GM18517 (cell line): ENCODE results near the gene ACE2.

Source experiments
- ATAC-seq: cut with Tn5 transposase; IDR thresholded peaks from one replicate; pipeline ENCODE4 v1.9.1; 2021; ENCODE audit warnings: mild to moderate bottlenecking, moderate library complexity; ENCODE audit not compliant: unreplicated experiment

ACE2 gene

GRCh38 chrX:15515931-15516330, 84.8 kb downstream of the ACE2 start:
- ATAC-seq, result no peak

GRCh38 chrX:15514279-15514678, 86.5 kb downstream of the ACE2 start:
- no peak for ATAC-seq

- ATAC-seq, result no peak
These were observed 88.3 kb downstream of the ACE2 start for GRCh38 chrX:15512401-15512965.

DNA sequence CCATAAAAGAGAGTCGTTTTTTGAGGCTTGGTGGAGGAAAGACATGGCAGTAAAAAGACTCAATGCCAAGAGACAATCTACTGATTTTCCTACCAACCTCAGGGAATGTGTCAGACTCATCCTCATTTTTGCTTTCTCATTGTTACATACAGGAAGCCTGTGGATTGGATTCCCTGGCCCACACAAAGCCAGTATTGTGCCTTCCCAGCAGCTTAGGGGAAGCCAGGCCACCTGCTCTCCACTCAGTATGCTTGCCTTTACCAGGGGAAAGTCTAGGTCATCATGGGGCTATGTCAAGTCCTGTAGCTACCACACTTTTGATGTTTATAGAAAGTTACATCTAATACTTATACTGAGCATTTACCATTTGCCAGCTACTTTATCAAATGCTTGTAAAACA, 89.2 kb downstream of the ACE2 start:
- no peak for ATAC-seq
